AG10803 (cell line): ENCODE measurements around the gene TMEM81.

Experiments
- DNase-seq: peaks from one replicate; pipeline ENCODE4 v3.0.0; 2010; ENCODE audit warnings: low read depth
- H3K4me3 ChIP-seq: 2 replicates; pipeline ENCODE4 v1.5.1; 2011; ENCODE audit warnings: mild to moderate bottlenecking, low read length, control low read depth
- CTCF ChIP-seq: conservative IDR thresholded peaks from 2 replicates; pipeline ENCODE4 v1.5.1; 2011; ENCODE audit warnings: mild to moderate bottlenecking, low read length, control low read depth, inconsistent platforms

TMEM81 gene

GRCh38 chr1:205084360-205084759 lies at the start of gene TMEM81:
TSS of gene TMEM81 (minus strand) at chr1:205084460. CDS start at chr1:205084320, 140 bp downstream.
- no peak within 1 kb of the TSS for H3K4me3 ChIP-seq
- DNase-seq, result no peak
- TF ChIP-seq CTCF, result no peak

- DNase-seq, result no peak
- TF ChIP-seq CTCF, result no peak
- H3K4me3 ChIP-seq, result no peak overlapping the region
Observed at GRCh38 chr1:205133287-205133686, 49.0 kb upstream of the TMEM81 start.

GRCh38 chr1:205129447-205130029 lies 45.3 kb upstream of the TMEM81 start:
- no peak for DNase-seq
- TF ChIP-seq CTCF, result no peak
- no peak overlapping the region for H3K4me3 ChIP-seq

- DNase-seq, result no peak
- no peak for TF ChIP-seq CTCF
- H3K4me3 ChIP-seq, result no peak overlapping the region
Observed at GRCh38 chr1:205128050-205128449, 43.8 kb upstream of the TMEM81 start.

- no peak for TF ChIP-seq CTCF
- DNase-seq, result no peak
- H3K4me3 ChIP-seq, result no peak overlapping the region
Observed at GRCh38 chr1:205127646-205128045, 43.4 kb upstream of the TMEM81 start.

- no peak for TF ChIP-seq CTCF
- no peak overlapping the region for H3K4me3 ChIP-seq
- no peak for DNase-seq
Observed at GRCh38 chr1:205124726-205125125, 40.5 kb upstream of the TMEM81 start.

GRCh38 chr1:205122489-205122882 lies 38.2 kb upstream of the TMEM81 start:
- peak overlapping the region; percentile 98 for H3K4me3 ChIP-seq
- no peak for DNase-seq
- no peak for TF ChIP-seq CTCF
